Measurements from ENCODE around the gene MARCHF3. TPM values are rescaled to one million over a fixed set of nuclear protein-coding genes. Genes with fewer than 3 reads are reported as not detected.

MARCHF3 gene
- total and polyA plus RNA-seq, 8 donors: 2.8 to 7.5 (median 3.9) TPM

DNA sequence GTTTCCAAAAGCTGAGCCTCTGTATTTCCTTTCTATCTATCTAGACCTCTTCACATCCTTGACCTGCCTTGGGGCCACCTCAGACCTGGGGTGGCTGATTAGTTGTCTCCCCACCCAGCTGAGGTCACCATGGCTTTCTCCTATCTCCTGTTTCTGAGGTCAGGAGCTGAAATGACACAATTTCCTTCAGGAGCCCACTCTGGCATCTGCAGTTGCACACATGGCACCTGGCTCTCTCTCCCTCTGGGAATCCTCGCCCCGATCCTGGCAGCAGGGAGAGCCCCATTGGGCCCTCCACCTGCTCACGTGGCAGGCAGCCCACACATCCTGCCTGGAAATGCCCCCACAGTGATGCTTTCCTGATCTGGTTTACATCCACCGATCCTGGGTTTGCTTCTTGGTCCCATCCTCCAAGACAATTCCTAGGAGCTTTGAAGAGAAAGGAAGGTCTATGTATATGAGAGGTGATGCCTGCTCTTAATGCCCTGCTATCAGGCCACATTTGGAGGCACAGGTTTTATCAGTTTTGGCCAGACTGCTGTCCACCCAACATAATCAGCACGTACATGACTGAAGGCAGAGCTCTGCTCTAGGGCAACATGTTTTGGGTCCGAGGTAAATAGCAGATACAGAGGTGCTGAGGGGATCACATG lies 53.7 kb downstream of the MARCHF3 start:
- DNase-seq (no peak), FAIRE-seq (no peak), ATAC-seq (no peak)
- no peaks in the 10 kb centered on the region for H3K4me1 ChIP-seq
- intact Hi-C loops (cut with DNase I): no loop called here
- no peak overlapping the region for H3K4me3 ChIP-seq
- no peaks in the 10 kb centered on the region for H3K9me3 ChIP-seq
- no peaks in the 10 kb centered on the region for H3K27me3 ChIP-seq
- no peaks in the 10 kb centered on the region for H3K36me3 ChIP-seq
- no peak overlapping the region for H3K27ac ChIP-seq
- 83 to 86% methylated on average over 6 of the region's 6 CpGs for WGBS, 2 donors
- TF ChIP-seq, protein P1, sequence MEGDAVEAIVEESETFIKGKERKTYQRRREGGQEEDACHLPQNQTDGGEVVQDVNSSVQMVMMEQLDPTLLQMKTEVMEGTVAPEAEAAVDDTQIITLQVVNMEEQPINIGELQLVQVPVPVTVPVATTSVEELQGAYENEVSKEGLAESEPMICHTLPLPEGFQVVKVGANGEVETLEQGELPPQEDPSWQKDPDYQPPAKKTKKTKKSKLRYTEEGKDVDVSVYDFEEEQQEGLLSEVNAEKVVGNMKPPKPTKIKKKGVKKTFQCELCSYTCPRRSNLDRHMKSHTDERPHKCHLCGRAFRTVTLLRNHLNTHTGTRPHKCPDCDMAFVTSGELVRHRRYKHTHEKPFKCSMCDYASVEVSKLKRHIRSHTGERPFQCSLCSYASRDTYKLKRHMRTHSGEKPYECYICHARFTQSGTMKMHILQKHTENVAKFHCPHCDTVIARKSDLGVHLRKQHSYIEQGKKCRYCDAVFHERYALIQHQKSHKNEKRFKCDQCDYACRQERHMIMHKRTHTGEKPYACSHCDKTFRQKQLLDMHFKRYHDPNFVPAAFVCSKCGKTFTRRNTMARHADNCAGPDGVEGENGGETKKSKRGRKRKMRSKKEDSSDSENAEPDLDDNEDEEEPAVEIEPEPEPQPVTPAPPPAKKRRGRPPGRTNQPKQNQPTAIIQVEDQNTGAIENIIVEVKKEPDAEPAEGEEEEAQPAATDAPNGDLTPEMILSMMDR (IDR thresholded peaks at IDR 0.05): no peak

DNA sequence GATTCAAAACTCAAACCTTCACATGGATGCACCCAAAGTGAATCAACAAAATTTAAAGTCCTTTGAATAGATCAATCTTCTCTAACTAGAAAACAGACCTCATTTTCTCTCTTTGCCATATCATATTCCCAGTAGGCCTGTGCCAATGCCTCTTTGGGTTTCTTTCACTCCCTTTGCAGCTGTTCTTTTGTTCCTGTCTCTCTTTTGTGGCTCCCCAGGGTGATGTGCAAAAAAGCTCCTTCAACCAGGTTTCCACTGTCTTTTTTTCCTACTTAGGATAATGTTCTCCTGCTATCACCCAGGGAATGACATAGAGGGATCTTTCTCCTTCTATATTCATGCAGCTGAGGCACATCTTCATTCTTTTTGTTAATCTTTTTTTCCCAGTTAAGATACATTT lies 54.6 kb downstream of the MARCHF3 start:
- ATAC-seq (no peak), FAIRE-seq (no peak), DNase-seq (no peak)
- Histone ChIP-seq H3K27me3 (no peaks in the 10 kb centered on the region), H3K4me3 (no peak overlapping the region), H3K4me1 (no peaks in the 10 kb centered on the region), H3K27ac (no peak overlapping the region), H3K9me3 (no peaks in the 10 kb centered on the region), H3K36me3 (no peaks in the 10 kb centered on the region)
- intact Hi-C loops (cut with DNase I): no loop called here
- TF ChIP-seq, protein P1 (IDR thresholded peaks at IDR 0.05): no peak

DNA sequence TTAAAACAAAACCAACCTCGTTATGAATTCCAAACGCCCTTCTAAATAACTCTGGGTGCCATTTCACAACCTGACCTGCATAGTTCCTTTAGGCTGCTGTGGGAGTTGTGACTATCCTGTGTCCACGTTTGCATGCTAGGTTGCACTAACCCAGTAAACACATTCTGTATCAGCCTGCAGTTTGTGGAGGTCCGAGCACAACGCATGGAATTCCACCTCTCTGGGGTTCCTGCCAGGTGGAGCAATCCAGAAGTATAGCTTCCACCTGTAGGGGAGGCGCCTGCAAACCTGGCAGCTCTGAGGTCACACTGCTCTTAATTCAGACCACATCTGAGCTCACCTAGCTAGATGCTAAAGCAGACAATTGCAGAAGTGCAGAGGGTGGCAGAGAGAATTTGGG lies 57.2 kb downstream of the MARCHF3 start:
- H3K4me1 ChIP-seq: no peaks in the 10 kb centered on the region
- H3K4me3 ChIP-seq: no peak overlapping the region
- peak overlapping the region in 1 of 4 donors; percentile 23 for H3K27ac ChIP-seq
- no peaks in the 10 kb centered on the region for H3K27me3 ChIP-seq
- intact Hi-C loops (cut with DNase I): no loop called here
- no peak for DNase-seq
- H3K36me3 ChIP-seq: no peaks in the 10 kb centered on the region
- TF ChIP-seq, protein P1 (IDR thresholded peaks at IDR 0.05): no peak
- 68 to 80% methylated on average over 6 of the region's 6 CpGs for WGBS, 2 donors
- FAIRE-seq: no peak
- H3K9me3 ChIP-seq: no peaks in the 10 kb centered on the region
- no peak for ATAC-seq

DNA sequence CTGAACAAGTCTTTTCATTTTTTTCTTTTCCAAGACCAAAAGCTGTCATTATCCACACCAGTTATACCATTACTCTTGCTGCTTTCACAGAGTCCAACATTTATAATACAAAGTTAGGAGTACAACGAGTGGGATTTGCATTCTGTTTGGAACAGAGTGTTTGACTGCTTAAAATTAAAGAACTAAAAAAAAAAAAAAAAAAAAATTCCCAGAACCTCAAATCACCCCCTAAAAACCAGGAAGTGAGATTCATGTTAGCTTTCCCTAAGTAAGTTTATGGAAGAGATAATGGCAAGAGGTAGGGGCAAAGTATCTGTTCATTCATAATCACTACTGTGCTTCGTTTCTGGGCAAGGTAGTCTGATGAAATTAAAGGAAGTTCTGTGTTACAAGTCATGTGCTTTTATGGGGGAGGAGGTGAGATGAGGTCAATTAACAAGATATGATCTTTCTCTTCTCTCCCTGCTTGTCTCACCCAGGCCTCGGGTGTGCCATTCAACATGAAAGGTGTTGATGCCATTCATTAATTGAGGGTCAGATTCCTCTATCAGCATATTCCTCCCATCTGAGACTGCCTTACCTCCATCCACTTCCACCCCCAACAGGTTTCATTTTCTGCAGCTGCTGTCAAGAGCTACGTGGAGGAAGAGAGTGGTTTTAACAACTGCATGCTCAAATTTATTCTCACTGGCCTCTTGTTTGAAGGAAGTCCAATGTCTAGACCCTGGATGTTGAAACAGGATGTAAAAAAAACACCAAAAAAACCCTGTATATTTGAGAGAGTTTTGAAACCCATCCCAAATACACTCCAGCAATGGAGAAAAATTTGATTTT lies 58.1 kb downstream of the MARCHF3 start:
- Histone ChIP-seq H3K27ac (peak overlapping the region in 2 of 4 donors; percentile 22 to 23), H3K4me3 (no peak overlapping the region), H3K9me3 (no peaks in the 10 kb centered on the region), H3K27me3 (no peaks in the 10 kb centered on the region), H3K36me3 (no peaks in the 10 kb centered on the region), H3K4me1 (no peaks in the 10 kb centered on the region)
- ATAC-seq: peak in 3 of 4 donors; percentile 15 to 61 (median 52)
- FAIRE-seq: no peak
- TF ChIP-seq, protein P1 (IDR thresholded peaks at IDR 0.05): no peak
- 54 to 65% methylated on average over 4 of the region's 4 CpGs for WGBS, 2 donors
- no peak for DNase-seq
- intact Hi-C loops (cut with DNase I): no loop called here

All from pancreas (tissue), 10 donors.